GM21576 (cell line): ENCODE results near the gene MTF1.
"Not testable (repeated sequence)": the region's sequence is repeated elsewhere in the genome, so short reads cannot be mapped to it uniquely, and the experiment has no call there.

Experiments
- ATAC-seq: cut with Tn5 transposase; IDR thresholded peaks from one replicate; pipeline ENCODE4 v1.9.1; 2021; ENCODE audit warnings: mild to moderate bottlenecking, moderate library complexity; ENCODE audit not compliant: unreplicated experiment

The MTF1 gene

DNA sequence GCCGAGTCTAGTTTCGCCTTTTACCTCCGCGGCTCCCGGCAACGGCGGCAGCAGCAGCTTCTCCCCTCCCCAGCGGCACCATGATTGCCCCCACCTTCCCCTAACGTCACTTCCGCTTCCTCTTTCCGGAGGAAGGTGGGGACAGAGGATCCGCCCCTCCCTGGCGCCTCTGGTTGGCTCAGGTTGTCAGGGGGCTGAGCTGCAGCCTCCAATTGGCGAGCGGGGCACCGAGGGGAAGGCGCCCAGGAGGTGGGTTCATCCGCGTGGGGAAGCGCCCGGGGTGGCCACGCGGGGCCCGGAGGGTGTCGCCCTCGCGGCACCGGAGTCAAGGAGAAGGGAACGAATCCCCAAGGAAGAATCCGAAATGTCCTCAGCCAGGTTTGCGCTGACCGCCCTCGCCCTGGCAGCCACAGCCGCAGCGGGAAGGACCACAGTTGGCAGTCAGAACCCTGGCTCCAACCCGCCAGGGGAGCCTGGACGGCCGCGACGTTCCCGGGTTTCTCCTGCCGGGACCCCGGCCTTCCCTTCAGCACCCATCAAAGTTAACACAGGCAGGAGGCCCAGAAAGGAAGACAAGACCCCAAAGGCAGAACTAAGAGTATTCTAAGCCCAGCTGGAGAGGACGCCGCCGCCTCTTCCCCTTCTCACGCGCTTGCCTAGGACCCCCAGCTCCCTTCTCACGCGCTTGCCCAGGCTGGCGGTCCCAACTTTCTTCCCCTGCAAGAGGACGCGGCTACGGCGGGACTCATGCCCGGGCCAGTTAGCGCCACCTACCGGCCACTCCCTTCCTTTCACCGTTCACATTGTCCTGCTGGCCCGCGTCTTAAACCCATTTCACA, at the start of gene MTF1:
MTF1 (minus strand) TSS at position 86 of the 839 bp plus-strand sequence. CDS start 1,934 bp downstream, outside the sequence.
- peak; percentile 88 for ATAC-seq

DNA sequence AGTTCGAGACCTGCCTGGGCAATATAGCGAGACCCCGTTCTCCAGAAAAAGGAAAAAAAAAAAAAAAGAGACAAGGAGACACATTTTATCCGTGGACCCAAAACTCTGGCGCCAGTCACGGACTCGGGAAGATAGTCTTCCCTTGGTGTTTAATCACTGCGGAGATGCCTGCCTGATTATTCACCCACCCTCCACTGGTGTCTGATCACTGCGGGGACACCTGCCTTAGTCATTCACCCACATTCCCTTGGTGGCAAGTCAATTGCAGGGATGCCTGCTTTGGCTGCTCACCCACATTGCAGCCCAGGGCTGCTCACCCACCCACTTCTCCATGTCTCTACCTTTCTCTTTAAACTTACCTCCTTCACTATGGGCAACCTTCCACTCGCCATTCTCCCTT, 49.1 kb upstream of the MTF1 start:
- ATAC-seq = not testable (repeated sequence)

DNA sequence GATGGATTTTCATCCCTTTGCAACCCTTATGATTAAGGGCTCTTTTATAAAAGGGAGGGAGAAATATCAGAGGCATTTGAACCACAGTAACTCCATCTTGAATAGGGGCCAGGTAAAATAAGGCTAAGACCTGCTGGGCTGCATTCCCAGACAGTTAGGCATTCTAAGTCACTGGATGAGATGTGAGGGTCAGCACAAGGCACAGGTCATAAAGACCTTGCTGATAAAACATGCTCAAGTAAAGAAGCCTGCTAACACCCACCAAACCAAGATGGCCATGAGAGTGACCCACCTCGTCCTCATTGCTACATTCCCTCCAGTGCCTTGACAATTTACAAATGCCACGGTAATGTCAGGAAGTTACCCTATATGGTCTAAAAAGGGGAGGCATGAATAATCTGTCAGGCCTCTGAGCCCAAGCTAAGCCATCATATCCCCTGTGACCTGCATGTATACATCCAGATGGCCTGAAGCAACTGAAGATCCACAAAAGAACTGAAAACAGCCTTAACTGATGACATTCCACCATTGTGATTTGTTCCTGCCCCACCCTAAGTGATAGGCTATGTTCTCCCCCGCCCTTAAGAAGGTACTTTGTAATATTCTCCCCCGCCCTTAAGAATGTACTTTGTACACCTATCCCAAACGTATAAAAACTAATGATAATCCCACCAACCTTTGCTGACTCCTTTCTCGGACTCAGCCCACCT, 48.2 kb upstream of the MTF1 start:
- not testable (repeated sequence) for ATAC-seq

DNA sequence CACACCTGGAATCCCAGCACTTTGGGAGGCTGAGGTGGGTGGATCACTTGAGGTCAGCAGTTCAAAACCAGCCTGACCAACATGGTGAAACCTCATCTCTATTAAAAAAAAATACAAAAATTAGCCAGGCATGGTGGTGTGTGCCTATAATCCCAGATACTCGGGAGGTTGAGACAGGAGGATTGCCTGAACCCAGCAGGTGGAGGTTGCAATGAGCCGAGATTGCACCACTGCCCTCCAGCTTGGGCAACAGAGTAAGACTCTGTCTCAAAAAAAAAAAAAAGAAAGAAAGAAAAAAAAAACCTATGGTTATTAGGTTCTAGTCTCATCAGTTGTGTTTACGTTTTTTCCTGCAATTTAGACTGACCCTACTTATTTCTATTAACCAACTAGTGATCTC, 47.2 kb upstream of the MTF1 start:
- ATAC-seq = not testable (repeated sequence)

DNA sequence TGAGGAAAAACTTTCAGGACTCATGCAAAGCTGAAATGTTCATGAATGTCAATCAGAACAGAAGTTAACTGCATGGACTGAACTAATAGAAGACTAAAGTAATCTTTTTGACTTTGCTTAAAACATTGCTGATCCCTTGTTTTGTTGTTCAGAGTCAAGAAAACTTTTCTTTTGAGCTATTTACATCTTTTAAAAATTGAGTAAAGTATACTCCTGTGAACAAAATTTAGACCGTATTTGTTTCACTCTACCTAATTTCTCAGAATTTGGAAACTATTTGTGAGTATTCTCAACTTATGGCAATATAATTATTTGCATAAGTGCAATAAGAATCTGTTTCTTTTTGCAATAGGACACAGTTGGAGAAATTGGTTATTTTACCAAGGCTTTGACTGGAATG, 46.3 kb upstream of the MTF1 start:
- ATAC-seq = no peak

DNA sequence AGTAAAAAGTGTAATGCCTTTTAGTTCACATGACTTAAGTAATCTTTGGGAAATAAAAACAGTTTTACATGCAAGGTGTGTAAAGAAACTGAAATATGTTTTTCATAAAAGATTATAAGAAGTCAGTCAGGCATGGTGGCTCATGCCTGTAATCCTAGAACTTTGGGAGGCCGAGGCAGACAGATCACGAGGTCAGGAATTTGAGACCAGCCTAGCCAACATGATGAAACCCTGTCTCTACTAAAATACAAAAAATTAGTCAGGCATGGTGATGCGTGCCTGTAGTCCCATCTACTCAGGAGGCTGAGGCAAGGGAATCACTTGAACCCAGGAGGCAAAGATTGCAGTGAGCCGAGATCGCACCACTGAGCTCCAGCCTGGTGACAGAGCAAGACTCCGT, 44.5 kb upstream of the MTF1 start:
- ATAC-seq = not testable (repeated sequence)

DNA sequence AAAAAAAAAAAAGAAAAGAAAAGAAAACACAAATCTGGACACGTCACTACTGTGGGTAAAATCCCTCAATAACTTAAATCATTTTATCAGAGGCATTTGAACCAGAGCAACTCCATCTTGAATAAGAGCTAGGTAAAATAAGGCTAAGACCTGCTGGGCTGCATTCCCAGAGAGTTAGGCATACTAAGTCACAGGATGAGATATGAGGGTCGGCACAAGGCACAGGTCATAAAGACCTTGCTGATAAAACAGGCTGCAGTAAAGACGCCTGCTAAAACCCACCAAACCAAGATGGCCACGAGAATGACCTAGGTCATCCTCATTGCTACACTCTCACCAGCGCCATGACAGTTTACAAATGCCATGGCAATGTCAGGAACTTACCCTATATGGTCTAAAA, 43.6 kb upstream of the MTF1 start:
- no peak for ATAC-seq

DNA sequence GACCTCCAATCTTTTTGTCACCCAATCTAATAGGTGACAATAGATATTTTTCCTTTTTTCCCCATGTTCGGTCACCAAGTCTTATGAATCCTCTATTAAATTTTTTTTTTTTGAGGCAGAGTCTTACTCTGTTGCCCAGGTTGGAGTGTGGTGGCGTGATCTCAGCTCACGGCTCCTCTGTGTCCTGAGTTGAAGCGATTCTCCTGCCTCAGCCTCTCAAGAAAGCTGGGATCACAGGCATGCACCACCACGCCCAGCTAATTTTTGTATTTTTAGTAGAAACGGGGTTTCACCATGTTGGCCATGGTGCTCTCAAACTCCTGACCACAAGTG, 42.5 kb upstream of the MTF1 start:
- no peak for ATAC-seq

DNA sequence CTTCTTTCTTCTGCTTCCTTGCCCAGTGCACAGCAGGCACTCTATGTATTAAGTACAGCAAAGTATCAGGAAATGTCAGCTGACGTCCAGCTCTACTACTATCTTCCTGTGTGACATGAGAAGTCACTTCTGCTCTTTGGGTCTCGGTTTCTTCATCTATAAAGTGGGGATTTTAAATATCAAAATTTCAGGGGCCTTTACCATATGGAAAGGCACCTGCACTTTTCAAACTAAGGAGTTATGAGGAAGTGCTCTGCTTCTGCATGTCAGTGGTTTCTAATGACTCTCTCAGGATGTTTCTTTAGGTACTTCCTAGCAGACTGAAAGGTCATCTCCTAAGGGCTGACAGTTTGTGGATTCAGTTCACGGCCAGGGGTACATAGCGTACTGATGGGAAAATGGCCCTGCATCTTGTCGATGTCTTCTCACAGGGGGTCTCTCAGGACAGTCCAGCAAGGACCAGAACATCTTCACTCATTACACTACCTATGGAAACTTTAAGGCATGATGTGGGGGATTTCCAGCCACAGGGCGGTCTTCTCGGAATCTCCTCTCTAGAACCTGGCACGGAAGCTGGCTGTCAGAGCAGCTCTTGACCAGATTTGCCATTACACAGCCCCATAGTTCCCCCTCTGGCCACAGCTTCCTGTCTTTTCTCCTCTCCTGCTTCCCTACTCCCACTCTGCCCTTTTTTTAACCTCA, 42.0 kb upstream of the MTF1 start:
- peak; percentile 65 for ATAC-seq

DNA sequence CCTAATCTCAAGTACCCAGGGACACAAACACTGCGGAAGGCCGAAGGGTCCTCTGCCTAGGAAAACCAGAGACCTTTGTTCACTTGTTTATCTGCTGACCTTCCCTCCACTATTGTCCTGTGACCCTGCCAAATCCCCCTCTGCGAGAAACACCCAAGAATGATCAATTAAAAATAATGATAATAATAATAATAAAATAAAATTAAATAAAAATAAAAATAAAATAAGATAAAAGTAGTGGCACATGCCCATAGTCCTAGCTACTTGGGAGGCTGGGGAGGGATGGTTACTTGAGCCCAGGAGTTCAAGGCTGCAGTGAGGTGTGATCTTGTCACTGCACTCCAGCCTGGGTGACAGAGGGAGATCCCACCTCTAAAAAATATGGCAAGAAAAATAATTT, 38.2 kb upstream of the MTF1 start:
- ATAC-seq = not testable (repeated sequence)

DNA sequence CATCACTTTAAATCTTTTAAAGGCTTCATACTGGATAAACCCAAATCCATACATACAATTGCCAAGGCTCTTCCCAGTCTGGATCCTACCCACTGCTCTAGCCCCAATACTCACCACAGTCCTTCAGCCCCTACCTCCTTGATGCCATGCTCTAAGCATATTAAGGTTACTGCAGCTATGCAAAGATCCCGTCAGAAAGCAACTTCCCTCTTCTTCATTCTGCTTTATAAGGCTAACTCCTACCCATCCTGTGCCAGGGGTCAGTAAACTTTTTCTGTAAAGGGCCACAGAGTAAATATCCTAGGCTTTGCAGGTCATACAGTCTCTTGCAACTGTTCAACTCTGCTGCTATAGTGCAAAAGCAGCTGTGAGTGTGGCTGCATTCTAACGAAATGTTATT, 34.3 kb upstream of the MTF1 start:
- no peak for ATAC-seq

DNA sequence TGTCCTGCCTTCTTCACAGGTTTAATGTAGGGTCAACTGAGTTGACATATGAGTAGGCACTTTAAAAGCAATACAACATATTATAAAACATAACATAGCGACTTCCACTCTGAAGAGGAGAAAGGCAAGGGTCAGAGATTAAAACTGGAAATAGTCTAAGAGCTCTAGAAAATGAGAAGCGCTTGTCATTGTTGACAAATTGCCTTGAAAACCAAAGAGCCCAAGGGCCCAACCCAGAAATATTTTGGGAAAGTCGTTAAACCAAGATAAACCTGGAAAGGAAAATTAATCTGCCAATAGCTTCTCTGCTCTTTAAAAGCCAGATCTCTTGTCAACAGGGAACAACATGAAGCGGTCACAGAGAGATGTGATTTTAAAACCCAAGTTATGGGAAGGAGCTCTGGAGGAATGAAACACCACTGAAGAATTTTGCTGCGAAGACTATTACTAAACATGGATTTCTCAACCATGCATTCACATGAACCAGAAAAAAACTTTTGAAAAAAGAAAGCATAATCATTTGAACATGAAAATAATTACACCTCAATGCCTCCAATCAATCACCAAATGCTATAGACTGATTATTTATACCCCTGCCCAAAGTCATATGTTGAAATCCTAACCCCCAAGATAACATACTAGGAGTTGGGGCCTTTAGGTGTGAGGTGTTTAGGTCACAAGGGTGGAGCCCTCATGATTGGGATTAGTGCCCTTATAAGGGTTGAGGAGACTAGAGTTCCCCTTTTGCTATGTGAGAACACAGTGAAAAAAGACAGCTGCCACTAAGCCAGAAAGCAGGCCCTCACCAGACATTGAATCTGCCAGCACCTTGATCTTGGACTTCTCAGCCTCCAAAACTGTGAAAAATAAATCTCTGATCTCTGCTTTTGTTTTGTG, 33.0 kb upstream of the MTF1 start:
- ATAC-seq = no peak

DNA sequence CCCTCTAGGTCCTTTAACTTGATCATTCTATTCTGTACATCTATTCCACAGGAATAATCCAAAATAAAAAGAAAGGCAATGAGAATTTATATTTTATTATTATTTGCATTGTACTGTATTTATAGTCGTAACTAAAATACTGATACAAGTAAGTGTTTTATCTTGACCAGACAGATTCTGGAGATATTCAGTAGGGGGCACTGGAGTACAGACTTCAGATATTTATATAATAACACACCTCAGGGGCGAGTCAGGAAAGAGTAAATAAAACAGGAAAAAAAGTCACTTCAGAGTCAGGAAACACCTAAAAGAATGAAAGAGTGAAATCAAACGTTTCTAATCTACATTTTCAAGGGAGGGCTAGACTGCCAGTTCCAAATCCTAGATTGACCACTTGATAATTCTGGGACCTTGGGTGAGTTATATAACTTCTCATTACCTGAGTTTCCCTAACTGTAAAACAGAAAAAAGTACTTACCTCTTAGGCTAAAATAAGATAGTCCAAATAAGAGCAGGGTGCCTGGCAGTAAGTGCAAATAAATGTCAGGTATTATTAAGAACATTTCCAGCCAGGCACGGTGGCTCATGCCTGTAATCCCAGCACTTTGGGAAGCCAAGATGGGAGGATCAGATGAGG, 31.1 kb upstream of the MTF1 start:
- ATAC-seq = no peak

DNA sequence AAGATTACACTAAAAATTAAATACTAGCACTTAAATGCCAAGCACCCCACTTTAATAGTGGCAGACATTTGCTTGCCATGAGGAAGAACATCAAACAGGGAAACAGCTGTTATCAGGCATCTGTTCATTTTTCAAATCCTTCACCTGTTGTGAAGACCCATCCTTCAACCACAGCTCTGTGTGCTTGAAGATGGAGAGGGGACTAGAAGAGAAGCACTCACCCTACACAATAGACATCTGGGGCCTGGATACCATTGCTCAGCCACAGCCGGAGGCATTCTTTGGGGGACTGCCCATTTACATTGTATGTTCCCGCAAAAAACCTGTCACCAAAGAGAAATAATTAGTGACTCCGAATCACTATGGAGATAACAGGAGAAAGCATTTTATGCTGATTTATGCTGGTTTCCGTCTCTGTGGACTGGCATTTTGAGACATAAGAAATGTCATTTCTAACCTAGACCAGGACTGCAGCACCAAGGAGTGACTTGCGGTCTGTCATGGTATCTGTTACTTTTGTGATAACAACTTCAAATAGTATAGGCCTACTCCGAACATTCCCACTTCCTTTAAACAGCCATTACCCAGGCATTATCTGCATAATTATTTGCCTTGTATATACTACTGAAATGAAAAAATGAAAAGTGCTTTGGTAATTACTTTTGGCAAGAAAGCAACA, 28.8 kb upstream of the MTF1 start:
- no peak for ATAC-seq

DNA sequence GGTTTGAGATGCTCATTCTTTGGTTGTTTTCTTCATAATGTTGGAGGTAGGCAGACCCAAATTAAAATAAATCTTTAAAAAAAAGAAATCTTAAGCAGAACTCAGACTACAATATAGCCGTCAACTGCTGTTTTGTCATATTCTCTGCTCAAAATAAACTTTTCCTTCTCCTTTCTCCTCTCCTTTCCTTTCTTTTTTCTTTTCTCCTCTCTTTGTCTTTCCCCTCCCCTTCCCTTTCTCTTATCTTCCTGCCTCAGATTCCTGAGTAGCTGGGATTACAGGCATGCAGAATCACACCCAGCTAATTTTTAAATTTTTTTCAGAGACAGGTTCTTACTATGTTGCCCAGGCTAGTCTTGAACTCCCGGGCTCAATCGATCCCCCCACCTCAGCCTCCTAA, 24.8 kb upstream of the MTF1 start:
- ATAC-seq = no peak

DNA sequence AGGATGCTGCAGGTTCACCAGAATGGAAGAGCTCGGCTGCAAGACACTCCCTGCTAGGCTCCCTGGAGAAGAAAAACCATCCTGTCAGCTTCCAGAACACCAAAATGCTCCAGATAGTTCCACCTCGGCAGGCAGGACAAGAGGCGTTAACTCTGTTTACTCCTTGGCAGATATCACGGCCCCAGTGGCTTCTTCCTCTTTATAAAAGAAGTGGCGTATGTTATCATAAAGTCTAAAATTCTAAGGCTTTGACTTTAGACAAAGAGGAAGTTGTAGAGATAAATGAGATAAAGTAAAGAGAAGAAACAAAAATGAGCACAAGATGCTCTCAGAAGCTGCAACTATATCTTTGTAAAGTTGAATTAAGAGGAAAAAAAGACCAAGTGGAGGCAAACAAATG, 24.3 kb upstream of the MTF1 start:
- no peak for ATAC-seq

DNA sequence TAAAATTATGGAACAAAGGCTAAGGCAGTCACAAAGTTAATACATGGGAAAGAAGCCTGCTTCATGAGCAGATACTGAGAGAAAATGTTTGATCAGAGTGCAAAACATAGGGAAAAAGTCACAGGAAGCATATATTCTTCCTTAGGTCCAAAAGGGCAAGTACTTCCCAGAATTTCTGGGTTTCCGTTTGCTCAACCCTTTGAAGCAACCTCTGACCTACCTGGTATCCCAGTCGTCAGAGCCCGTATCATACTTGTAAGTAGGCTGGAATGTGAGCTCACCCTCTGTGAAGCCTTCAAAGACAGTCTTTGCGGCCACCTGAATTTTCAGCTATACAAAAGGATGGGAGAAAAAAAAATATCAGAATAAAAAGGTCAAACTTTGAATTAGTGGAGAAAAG, 20.5 kb upstream of the MTF1 start:
- no peak for ATAC-seq

DNA sequence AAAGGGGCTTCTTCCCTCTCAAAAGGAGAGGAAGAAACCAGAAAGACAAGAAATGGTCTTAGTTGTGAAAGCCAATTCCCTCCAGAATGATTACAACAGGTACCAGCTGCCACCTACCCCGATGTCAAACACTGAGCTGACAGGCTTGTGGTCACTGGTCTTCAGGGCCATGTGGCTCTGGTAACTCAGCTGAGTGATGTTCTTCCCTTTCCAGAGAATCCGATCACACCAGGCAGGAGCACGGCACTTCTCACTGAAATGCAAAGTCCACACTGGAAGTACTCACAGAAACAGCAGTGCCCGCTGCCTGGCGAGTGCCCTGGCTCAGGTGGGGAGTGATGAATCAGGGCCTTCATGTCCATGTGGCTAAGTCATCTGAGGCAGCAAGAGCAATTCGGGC, 18.7 kb upstream of the MTF1 start:
- no peak for ATAC-seq

DNA sequence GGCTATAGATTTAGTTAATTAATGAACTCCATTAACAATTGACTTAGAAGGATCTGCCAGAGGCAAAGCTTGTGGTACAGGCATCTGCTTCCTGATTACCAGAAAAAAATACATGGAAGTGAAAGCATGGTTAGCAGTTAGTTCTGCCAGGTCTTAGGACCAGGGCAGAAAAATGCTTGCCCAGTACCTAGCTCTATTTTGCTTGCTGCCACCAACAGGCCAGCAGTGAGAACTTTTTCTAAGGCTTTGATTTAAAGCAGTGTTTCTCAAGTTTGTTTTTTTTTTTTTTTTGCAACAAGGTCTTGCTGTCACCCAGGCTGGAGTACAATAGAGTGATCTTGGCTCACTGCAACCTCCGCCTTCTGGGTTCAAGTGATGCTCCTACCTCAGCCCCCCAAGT, 16.4 kb upstream of the MTF1 start:
- no peak for ATAC-seq

DNA sequence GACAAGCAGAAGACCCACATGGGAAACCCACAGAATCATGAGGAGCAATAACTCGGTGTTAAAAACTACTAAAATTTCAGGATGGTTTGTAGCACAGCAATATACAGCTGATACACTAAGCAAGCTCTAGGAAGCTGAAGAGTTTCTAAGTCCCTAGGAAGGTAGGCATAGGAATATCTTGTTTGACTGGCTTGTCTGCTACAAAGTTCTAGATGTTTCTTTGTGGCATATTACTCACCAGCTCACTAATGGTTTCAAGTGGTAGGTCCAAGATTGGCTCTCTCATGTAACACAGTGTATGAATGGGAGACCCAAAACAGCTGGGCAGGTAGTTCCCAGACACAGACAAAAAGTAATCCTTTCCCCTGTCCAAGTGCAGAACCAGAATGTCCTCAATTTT, 13.3 kb upstream of the MTF1 start:
- ATAC-seq = no peak
